K562 (cell line): Measurements from ENCODE around the gene MDC1. TPM values are rescaled to one million over a fixed set of nuclear protein-coding genes. Genes with fewer than 3 reads are reported as not detected.

Experiments
- ATF7 ChIP-seq: fragments of 450-650 bp; IDR thresholded peaks from 2 replicates; pipeline ENCODE4 v1.7.1; 2014; ENCODE audit warnings: mild to moderate bottlenecking, moderate library complexity
- CBFB ChIP-seq: sonication (generic); formaldehyde crosslinking; IDR thresholded peaks from 2 replicates; pipeline ENCODE4 v1.4.0; 2020; ENCODE audit warnings: mild to moderate bottlenecking, missing genetic modification reagents
- CCNT2 ChIP-seq: IDR thresholded peaks from 2 replicates; pipeline ENCODE4 v1.6.1; 2011; ENCODE audit warnings: borderline replicate concordance, low read depth, mild to moderate bottlenecking, moderate library complexity, mixed read lengths, low read length; ENCODE audit not compliant: insufficient read length; ENCODE audit errors: extremely low read depth
- CHD1 ChIP-seq: fragments of 200-600 bp; sonication (generic); IDR thresholded peaks from one replicate; pipeline ENCODE4 v1.6.1; 2012; ENCODE audit warnings: mild to moderate bottlenecking, moderate library complexity, low read length, inconsistent platforms
- NCOA4 ChIP-seq: fragments of 450-650 bp; IDR thresholded peaks from 2 replicates; pipeline ENCODE4 v1.6.1; 2018; ENCODE audit warnings: mild to moderate bottlenecking; ENCODE audit not compliant: partially characterized antibody
- NELFE ChIP-seq: IDR thresholded peaks from 2 replicates; pipeline ENCODE4 v1.6.1; 2011; ENCODE audit warnings: mild to moderate bottlenecking; ENCODE audit not compliant: insufficient read depth, insufficient read length
- NFATC3 ChIP-seq: fragments of 450-650 bp; IDR thresholded peaks from 2 replicates; pipeline ENCODE4 v1.6.1; 2017; ENCODE audit warnings: mild to moderate bottlenecking
- NFRKB ChIP-seq: fragments of 450-650 bp; IDR thresholded peaks from 2 replicates; pipeline ENCODE4 v1.6.1; 2016; ENCODE audit warnings: low read depth
- POLR2A ChIP-seq: fragments of 450-650 bp; conservative IDR thresholded peaks from 2 replicates; pipeline ENCODE4 v1.6.1; 2016
- RFX5 ChIP-seq: IDR thresholded peaks from 2 replicates; pipeline ENCODE4 v1.6.1; 2011; ENCODE audit warnings: low read depth, mild to moderate bottlenecking, improper control_type of control experiment, low read length
- TARDBP ChIP-seq: fragments of 450-650 bp; IDR thresholded peaks from 2 replicates; pipeline ENCODE4 v1.6.1; 2016
- XRCC4 ChIP-seq: IDR thresholded peaks from one replicate; pipeline ENCODE4 v1.6.1; 2011; ENCODE audit not compliant: insufficient read depth, insufficient read length; ENCODE audit errors: extremely low read depth
- ZBED1 ChIP-seq: IDR thresholded peaks from 2 replicates; pipeline ENCODE4 v1.6.1; 2014
- ZNF444 ChIP-seq: fragments of 250-450 bp; sonication (Bioruptor Pico); IDR thresholded peaks from 2 replicates; pipeline ENCODE4 v1.4.0; 2020; ENCODE audit warnings: mild to moderate bottlenecking, moderate library complexity
- polyA plus RNA-seq, 8 experiments: library from polyadenylated mRNA; depleted of rRNA in 4 of 8; stranded (reverse) in 5 of 8; unstranded in 3 of 8; fragments of >200 nt; fragmentation: Nextera tagmentation in 2 of 8; fragmentation: Illumina TruSeq in 1 of 8; extraction: Ambion mirVana in 2 of 8; extraction: Trizol in 1 of 8; gene quantifications; 2 replicates each; pipeline versions ENCODE4 v1.2.1 to v1.2.3, GENCODE V29; 2011 to 2014; ENCODE audit warnings: inconsistent platforms in 1 of 8, missing spikeins in 1 of 8
- total RNA-seq, 7 experiments: library from RNA; depleted of rRNA in 6 of 7; stranded (reverse); fragments of >200 nt in 6 of 7; fragmentation: Illumina TruSeq in 2 of 7; extraction: Trizol in 2 of 7; gene quantifications; 2 replicates each; pipeline versions ENCODE4 v1.2.1 to v1.2.3, GENCODE V29; 2011 to 2021; ENCODE audit warnings: low replicate concordance in 1 of 7
- TF ChIP-seq, protein P1 (sequence below): fragments of 250-450 bp; sonication (Bioruptor Pico); IDR thresholded peaks from 2 replicates; pipeline ENCODE4 v1.8.0; 2022; ENCODE audit warnings: moderate library complexity, mild to moderate bottlenecking, inconsistent platforms
- TF ChIP-seq, protein P2 (sequence below): fragments of 450-650 bp; IDR thresholded peaks from 2 replicates; pipeline ENCODE4 v1.6.1; 2017; ENCODE audit warnings: mild to moderate bottlenecking, moderate library complexity
- TF ChIP-seq, protein P3 (sequence below): fragments of 450-650 bp; formaldehyde crosslinking; IDR thresholded peaks from 2 replicates; pipeline ENCODE4 v1.4.0; 2020; ENCODE audit warnings: mild to moderate bottlenecking, moderate library complexity
- TF ChIP-seq, protein P4 (sequence below): fragments of 200-800 bp; sonication (Bioruptor generic); IDR thresholded peaks from 2 replicates; pipeline ENCODE4 v1.6.1; 2016; ENCODE audit warnings: missing genetic modification characterization, missing compliant biosample characterization

Gene MDC1
- total and polyA plus RNA-seq, 9 of the 15 experiments (the other 6 are each of a cell fraction or from before 2014, with no cell fraction given) = 8.2 to 114 (median 20.0) TPM

DNA sequence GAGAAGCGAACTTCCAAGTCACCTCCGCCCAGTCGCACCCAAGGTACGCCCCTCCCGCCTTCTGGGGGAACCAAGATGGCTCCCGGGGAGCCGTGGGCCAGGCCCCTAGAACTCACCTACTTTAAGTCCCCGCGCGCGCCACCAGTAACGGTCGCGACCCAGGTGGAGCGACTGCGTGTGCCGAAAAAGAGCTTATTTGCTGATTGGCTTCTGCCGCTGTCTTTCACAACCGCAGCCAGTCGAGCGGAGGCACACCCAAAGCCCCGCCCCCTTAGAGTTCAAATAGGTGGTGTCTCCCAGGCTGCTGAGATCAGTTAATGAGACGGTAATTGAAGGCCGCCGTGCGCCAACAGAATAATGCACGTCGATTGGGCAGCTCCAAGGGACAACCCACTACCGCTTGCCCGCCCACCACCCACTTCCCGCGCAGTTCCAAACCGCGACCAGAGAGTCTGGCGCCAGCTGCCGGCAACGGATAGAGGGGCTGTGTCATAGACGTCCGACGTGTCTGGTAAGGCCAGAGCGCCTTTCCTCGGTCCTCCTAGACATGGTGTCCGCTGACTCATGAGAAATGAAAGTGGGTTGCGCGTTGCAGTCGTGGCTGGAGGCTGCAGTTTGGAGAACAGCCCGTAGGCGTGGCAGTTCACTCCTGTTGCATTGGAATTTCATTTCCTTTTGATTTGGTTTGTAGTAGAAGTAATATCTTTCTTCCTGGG, at the start of gene MDC1 (continued):
- TF ChIP-seq NFATC3 = no peak
- peak; percentile 96 for TF ChIP-seq ATF7
- TF ChIP-seq CCNT2 = peak; percentile 88
- peak; percentile 97 for TF ChIP-seq CBFB (CRISPR knock-in tag)
- TF ChIP-seq NFRKB = peak; percentile 99
- peak; percentile 75; the same call in 1 of the 2 replicates for TF ChIP-seq ZBED1
- 0 out of 2 replicates have a peak, but pooled peaks have one; percentile 22 for TF ChIP-seq ZNF444 (CRISPR knock-in tag)
- TF ChIP-seq CHD1 = no peak
- no peak for TF ChIP-seq NCOA4
- TF ChIP-seq TARDBP = peak; percentile 87
- no peak for TF ChIP-seq NELFE
- peak; percentile 91 for TF ChIP-seq POLR2A
- TF ChIP-seq, protein P1, sequence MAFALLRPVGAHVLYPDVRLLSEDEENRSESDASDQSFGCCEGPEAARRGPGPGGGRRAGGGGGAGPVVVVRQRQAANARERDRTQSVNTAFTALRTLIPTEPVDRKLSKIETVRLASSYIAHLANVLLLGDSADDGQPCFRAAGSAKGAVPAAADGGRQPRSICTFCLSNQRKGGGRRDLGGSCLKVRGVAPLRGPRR (CRISPR knock-in tag) = no peak
- TF ChIP-seq, protein P2, sequence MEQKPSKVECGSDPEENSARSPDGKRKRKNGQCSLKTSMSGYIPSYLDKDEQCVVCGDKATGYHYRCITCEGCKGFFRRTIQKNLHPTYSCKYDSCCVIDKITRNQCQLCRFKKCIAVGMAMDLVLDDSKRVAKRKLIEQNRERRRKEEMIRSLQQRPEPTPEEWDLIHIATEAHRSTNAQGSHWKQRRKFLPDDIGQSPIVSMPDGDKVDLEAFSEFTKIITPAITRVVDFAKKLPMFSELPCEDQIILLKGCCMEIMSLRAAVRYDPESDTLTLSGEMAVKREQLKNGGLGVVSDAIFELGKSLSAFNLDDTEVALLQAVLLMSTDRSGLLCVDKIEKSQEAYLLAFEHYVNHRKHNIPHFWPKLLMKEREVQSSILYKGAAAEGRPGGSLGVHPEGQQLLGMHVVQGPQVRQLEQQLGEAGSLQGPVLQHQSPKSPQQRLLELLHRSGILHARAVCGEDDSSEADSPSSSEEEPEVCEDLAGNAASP = no peak
- TF ChIP-seq XRCC4 = no peak
- no peak; the same call in 1 of the 2 replicates for TF ChIP-seq RFX5
- TF ChIP-seq, protein P3, sequence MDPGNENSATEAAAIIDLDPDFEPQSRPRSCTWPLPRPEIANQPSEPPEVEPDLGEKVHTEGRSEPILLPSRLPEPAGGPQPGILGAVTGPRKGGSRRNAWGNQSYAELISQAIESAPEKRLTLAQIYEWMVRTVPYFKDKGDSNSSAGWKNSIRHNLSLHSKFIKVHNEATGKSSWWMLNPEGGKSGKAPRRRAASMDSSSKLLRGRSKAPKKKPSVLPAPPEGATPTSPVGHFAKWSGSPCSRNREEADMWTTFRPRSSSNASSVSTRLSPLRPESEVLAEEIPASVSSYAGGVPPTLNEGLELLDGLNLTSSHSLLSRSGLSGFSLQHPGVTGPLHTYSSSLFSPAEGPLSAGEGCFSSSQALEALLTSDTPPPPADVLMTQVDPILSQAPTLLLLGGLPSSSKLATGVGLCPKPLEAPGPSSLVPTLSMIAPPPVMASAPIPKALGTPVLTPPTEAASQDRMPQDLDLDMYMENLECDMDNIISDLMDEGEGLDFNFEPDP = no peak
- TF ChIP-seq, protein P4, sequence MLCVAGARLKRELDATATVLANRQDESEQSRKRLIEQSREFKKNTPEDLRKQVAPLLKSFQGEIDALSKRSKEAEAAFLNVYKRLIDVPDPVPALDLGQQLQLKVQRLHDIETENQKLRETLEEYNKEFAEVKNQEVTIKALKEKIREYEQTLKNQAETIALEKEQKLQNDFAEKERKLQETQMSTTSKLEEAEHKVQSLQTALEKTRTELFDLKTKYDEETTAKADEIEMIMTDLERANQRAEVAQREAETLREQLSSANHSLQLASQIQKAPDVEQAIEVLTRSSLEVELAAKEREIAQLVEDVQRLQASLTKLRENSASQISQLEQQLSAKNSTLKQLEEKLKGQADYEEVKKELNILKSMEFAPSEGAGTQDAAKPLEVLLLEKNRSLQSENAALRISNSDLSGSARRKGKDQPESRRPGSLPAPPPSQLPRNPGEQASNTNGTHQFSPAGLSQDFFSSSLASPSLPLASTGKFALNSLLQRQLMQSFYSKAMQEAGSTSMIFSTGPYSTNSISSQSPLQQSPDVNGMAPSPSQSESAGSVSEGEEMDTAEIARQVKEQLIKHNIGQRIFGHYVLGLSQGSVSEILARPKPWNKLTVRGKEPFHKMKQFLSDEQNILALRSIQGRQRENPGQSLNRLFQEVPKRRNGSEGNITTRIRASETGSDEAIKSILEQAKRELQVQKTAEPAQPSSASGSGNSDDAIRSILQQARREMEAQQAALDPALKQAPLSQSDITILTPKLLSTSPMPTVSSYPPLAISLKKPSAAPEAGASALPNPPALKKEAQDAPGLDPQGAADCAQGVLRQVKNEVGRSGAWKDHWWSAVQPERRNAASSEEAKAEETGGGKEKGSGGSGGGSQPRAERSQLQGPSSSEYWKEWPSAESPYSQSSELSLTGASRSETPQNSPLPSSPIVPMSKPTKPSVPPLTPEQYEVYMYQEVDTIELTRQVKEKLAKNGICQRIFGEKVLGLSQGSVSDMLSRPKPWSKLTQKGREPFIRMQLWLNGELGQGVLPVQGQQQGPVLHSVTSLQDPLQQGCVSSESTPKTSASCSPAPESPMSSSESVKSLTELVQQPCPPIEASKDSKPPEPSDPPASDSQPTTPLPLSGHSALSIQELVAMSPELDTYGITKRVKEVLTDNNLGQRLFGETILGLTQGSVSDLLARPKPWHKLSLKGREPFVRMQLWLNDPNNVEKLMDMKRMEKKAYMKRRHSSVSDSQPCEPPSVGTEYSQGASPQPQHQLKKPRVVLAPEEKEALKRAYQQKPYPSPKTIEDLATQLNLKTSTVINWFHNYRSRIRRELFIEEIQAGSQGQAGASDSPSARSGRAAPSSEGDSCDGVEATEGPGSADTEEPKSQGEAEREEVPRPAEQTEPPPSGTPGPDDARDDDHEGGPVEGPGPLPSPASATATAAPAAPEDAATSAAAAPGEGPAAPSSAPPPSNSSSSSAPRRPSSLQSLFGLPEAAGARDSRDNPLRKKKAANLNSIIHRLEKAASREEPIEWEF (CRISPR knock-in tag) = no peak
- TF ChIP-seq, all 486 proteins: peak for 217
